Panc1 (cell line): ENCODE measurements around the gene ARL2BP. TPM values are rescaled to one million over a fixed set of nuclear protein-coding genes. Genes with fewer than 3 reads are reported as not detected.
"Not testable (repeated sequence)": the region's sequence is repeated elsewhere in the genome, so short reads cannot be mapped to it uniquely, and the experiment has no call there.

Experiments used
- ATAC-seq: fragments of 200-7000 bp; cut with Tn5 transposase; 2 replicates; pipeline ENCODE4 v1.9.1; 2020; ENCODE audit warnings: mild to moderate bottlenecking, moderate library complexity
- BruUV-seq: library from RNA; stranded (reverse); fragments of 400-500 nt; replicated peaks from 2 replicates; lab custom pipeline; 2021; lab: Mats Ljungman, UMichigan
- CTCF ChIA-PET: fragments of 300-600 bp; sonication (Branson Sonifier 250); formaldehyde crosslinking; loops from one replicate; lab custom pipeline; 2022; ENCODE audit warnings: antibody characterized with exemption; lab: Charles Lee
- POLR2A ChIA-PET: fragments of 300-600 bp; sonication (Branson Sonifier 250); formaldehyde crosslinking; loops from one replicate; lab custom pipeline; 2022; ENCODE audit warnings: antibody characterized with exemption; lab: Charles Lee
- DNase-seq: peaks from one replicate; pipeline ENCODE4 v3.0.0-alpha.2; 2010; ENCODE audit warnings: low read depth, low spot score
- H3K27ac ChIP-seq: 2 replicates; pipeline ENCODE4 v1.5.1; 2011; ENCODE audit warnings: mild to moderate bottlenecking, low read length, inconsistent platforms
- H3K27me3 ChIP-seq: fragments of 200-500 bp; sonication (Bioruptor generic); 2 replicates; pipeline ENCODE4 v1.6.0; 2014; ENCODE audit warnings: low read length, inconsistent platforms; ENCODE audit not compliant: control insufficient read depth, insufficient read depth
- H3K36me3 ChIP-seq: fragments of 200-500 bp; sonication (Bioruptor generic); 2 replicates; pipeline ENCODE4 v1.5.1; 2014; ENCODE audit warnings: inconsistent platforms, mild to moderate bottlenecking, low read length, moderate library complexity; ENCODE audit not compliant: control insufficient read depth, insufficient read depth
- H3K4me1 ChIP-seq: 2 replicates; pipeline ENCODE4 v1.5.1; 2011; ENCODE audit warnings: inconsistent platforms, mild to moderate bottlenecking, low read length, moderate library complexity; ENCODE audit not compliant: control insufficient read depth, insufficient read depth
- H3K4me3 ChIP-seq, 2 experiments: 2 replicates each; pipeline ENCODE4 v1.5.1; 2011 to 2012; ENCODE audit warnings: low read depth in 2 of 2, low read length in 2 of 2, mild to moderate bottlenecking in 2 of 2, inconsistent platforms in 1 of 2, moderate library complexity in 1 of 2
- H3K9me3 ChIP-seq: fragments of 200-500 bp; sonication (Bioruptor generic); 2 replicates; pipeline ENCODE4 v1.5.1; 2014; ENCODE audit warnings: low read depth, mild to moderate bottlenecking, inconsistent platforms, low read length, moderate library complexity; ENCODE audit not compliant: control insufficient read depth, insufficient read depth
- POLR2AphosphoS5 ChIP-seq: IDR thresholded peaks from 2 replicates; pipeline ENCODE4 v1.6.1; 2012; ENCODE audit warnings: mild to moderate bottlenecking, low read depth, low read length, moderate library complexity
- SIN3A ChIP-seq: IDR thresholded peaks from 2 replicates; pipeline ENCODE4 v1.6.1; 2012; ENCODE audit warnings: low read depth, mild to moderate bottlenecking, low read length, moderate library complexity, borderline replicate concordance; ENCODE audit not compliant: insufficient read depth
- TCF7L2 ChIP-seq: IDR thresholded peaks from 2 replicates; pipeline ENCODE4 v1.6.1; 2011; ENCODE audit warnings: mild to moderate bottlenecking, low read depth, low read length, inconsistent platforms
- in situ Hi-C: cut with HindIII; loops from 2 replicates; pipeline ENCODE4 v1.10.0; 2016; ENCODE audit warnings: low sequenced_read_pairs, low pct_unique_long_range_greater_than_20kb
- intact Hi-C: fragments of 100-400 bp; cut with micrococcal nuclease; formaldehyde crosslinking; loops from one replicate; pipeline ENCODE4 v1.10.0; 2022; ENCODE audit not compliant: unreplicated experiment
- total RNA-seq: library from RNA; stranded (reverse); gene quantifications from one replicate; pipeline ENCODE4 v1.2.1, GENCODE V29; 2021; ENCODE audit not compliant: unreplicated experiment
- TF ChIP-seq, protein P1 (sequence below): fragments of 450-650 bp; IDR thresholded peaks from 2 replicates; pipeline ENCODE4 v1.5.1; 2017; ENCODE audit warnings: mild to moderate bottlenecking
- TF ChIP-seq, protein P2 (sequence below), 2 experiments: IDR thresholded peaks; 2 replicates each; pipeline ENCODE4 v1.6.1; 2011 to 2012; ENCODE audit warnings: low read depth in 2 of 2, control low read depth in 1 of 2, low read length in 1 of 2, mild to moderate bottlenecking in 1 of 2, moderate library complexity in 1 of 2; ENCODE audit not compliant: insufficient read depth in 1 of 2

Gene ARL2BP
- total RNA-seq, 1 experiment from 2014 or later: 47.7 TPM

DNA sequence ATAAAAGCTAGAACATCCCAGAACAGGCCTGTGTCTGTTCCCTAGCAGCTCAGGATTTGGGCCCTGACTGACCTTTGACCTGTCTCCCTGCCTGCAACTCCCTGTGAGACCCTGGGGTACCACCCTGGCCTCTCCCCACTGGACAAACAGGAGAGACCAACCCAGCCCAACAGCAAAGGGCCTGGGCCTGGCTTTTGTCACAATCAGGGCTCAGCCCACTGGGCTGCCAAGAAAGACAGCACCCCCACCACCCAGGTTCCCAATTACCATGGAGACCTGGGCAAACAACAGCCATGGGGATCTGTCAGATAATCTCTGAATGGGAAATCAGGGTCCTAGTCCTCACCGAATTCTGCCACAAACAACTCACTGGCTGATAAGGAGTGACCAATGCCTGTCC lies 28.3 kb downstream of the ARL2BP start:
- in situ Hi-C loops: no loop called here

DNA sequence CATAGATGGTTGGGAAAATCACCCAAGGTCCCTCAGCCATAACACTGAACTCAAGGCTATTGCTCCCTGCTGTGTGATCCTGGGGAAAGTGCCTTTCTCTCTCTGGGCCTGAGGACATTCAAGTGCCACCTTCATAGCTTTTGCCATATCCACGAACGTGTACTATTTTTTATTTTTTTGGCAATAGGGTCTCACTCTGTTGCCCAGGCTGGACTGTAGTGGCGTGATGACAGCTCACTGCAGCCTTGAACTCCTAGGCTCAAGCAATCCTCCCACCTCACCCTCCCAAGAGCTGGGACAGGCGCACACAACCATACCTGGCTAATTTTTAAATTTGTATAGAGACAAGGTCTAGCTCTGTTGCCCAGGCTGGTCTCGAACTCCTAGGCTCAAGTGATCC lies 28.8 kb downstream of the ARL2BP start:
- intact Hi-C loops: no loop called here
- in situ Hi-C loops: no loop called here
- no peak for TF ChIP-seq TCF7L2
- TF ChIP-seq, protein P1, sequence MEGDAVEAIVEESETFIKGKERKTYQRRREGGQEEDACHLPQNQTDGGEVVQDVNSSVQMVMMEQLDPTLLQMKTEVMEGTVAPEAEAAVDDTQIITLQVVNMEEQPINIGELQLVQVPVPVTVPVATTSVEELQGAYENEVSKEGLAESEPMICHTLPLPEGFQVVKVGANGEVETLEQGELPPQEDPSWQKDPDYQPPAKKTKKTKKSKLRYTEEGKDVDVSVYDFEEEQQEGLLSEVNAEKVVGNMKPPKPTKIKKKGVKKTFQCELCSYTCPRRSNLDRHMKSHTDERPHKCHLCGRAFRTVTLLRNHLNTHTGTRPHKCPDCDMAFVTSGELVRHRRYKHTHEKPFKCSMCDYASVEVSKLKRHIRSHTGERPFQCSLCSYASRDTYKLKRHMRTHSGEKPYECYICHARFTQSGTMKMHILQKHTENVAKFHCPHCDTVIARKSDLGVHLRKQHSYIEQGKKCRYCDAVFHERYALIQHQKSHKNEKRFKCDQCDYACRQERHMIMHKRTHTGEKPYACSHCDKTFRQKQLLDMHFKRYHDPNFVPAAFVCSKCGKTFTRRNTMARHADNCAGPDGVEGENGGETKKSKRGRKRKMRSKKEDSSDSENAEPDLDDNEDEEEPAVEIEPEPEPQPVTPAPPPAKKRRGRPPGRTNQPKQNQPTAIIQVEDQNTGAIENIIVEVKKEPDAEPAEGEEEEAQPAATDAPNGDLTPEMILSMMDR: no peak
- no peak for TF ChIP-seq POLR2AphosphoS5
- TF ChIP-seq, protein P2, sequence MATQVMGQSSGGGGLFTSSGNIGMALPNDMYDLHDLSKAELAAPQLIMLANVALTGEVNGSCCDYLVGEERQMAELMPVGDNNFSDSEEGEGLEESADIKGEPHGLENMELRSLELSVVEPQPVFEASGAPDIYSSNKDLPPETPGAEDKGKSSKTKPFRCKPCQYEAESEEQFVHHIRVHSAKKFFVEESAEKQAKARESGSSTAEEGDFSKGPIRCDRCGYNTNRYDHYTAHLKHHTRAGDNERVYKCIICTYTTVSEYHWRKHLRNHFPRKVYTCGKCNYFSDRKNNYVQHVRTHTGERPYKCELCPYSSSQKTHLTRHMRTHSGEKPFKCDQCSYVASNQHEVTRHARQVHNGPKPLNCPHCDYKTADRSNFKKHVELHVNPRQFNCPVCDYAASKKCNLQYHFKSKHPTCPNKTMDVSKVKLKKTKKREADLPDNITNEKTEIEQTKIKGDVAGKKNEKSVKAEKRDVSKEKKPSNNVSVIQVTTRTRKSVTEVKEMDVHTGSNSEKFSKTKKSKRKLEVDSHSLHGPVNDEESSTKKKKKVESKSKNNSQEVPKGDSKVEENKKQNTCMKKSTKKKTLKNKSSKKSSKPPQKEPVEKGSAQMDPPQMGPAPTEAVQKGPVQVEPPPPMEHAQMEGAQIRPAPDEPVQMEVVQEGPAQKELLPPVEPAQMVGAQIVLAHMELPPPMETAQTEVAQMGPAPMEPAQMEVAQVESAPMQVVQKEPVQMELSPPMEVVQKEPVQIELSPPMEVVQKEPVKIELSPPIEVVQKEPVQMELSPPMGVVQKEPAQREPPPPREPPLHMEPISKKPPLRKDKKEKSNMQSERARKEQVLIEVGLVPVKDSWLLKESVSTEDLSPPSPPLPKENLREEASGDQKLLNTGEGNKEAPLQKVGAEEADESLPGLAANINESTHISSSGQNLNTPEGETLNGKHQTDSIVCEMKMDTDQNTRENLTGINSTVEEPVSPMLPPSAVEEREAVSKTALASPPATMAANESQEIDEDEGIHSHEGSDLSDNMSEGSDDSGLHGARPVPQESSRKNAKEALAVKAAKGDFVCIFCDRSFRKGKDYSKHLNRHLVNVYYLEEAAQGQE (IDR thresholded peaks at IDR 0.05; ENCODE audit: insufficient read depth in 1 of 2, low read depth in 2 of 2, low read length in 1 of 2): no peak
- no peak for TF ChIP-seq SIN3A
- ATAC-seq (no peak), DNase-seq (no peak)
- no peaks in the 10 kb centered on the region for H3K9me3 ChIP-seq
- H3K4me1 ChIP-seq: no peaks in the 10 kb centered on the region
- CTCF ChIA-PET: interaction anchor here (0.6 kb wide), 1 partner anchor 150 kb away, joined by 6 read pairs; no protein-coding TSS in a partner anchor
- POLR2A ChIA-PET: no interaction called here
- H3K27ac ChIP-seq: no peak overlapping the region
- no peaks in the 10 kb centered on the region for H3K27me3 ChIP-seq
- no peak overlapping the region for H3K4me3 ChIP-seq
- H3K36me3 ChIP-seq: no peaks in the 10 kb centered on the region
- no TSS peak for BruUV-seq

More for the DNA sequence above, 28.3 kb downstream of the ARL2BP start:
- intact Hi-C loops: no loop called here
- BruUV-seq: no TSS peak
- no peaks in the 10 kb centered on the region for H3K9me3 ChIP-seq
- ATAC-seq: no peak
- ChIA-PET POLR2A (no interaction called here), CTCF (interaction anchor here (0.6 kb wide), 1 partner anchor 150 kb away, joined by 6 read pairs; no protein-coding TSS in a partner anchor)
- TF ChIP-seq, protein P1: no peak
- no peak for TF ChIP-seq TCF7L2
- TF ChIP-seq SIN3A: no peak
- no peaks in the 10 kb centered on the region for H3K36me3 ChIP-seq
- no peak overlapping the region for H3K27ac ChIP-seq
- H3K27me3 ChIP-seq: no peaks in the 10 kb centered on the region
- H3K4me1 ChIP-seq: no peaks in the 10 kb centered on the region
- H3K4me3 ChIP-seq: no peak overlapping the region
- DNase-seq: no peak

DNA sequence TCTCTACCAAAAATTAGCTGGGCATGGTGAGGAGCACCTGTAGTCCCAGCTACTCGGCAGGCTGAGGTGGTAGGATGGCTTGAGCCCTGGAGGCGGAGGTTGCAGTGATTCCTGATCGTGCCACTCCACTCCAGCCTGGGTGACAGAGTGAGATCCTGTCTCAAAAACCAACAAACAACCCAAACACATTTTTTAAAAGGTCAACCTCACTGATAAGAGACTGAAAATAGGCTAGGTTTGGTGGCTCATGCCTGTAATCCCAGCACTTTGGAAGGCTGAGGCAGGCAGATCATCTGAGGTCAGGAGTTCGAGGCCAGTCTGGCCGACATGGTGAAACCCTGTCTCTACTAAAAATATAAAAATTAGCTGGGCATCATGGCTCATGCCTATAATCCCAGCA lies 30.9 kb downstream of the ARL2BP start:
- BruUV-seq, H3K4me1 ChIP-seq, H3K27ac ChIP-seq, DNase-seq, in situ Hi-C loops, CTCF ChIA-PET, H3K36me3 ChIP-seq, H3K4me3 ChIP-seq, POLR2A ChIA-PET, intact Hi-C loops, ATAC-seq, H3K27me3 ChIP-seq, H3K9me3 ChIP-seq: not testable (repeated sequence)
